Duodenal mucosa (tissue), 2 donors: ENCODE results near the gene UMAD1.

Experiments used
- H3K27ac ChIP-seq: one replicate; pipeline ENCODE4 v1.7.0; 2013; ENCODE audit warnings: low read depth, low read length
- H3K27me3 ChIP-seq, 2 donors: one replicate each; pipeline ENCODE4 v1.7.0; 2013; ENCODE audit warnings: low read length in 2 of 2, control low read depth in 1 of 2; ENCODE audit not compliant: insufficient read depth in 2 of 2, control insufficient read depth in 1 of 2
- H3K36me3 ChIP-seq, 2 donors: one replicate each; pipeline ENCODE4 v1.7.0; 2013; ENCODE audit warnings: low read length in 2 of 2, control low read depth in 1 of 2; ENCODE audit not compliant: insufficient read depth in 2 of 2, control insufficient read depth in 1 of 2
- H3K4me1 ChIP-seq, 2 donors: one replicate each; pipeline ENCODE4 v1.7.0; 2013; ENCODE audit warnings: low read length in 2 of 2, control low read depth in 1 of 2; ENCODE audit not compliant: insufficient read depth in 2 of 2, control insufficient read depth in 1 of 2
- H3K4me3 ChIP-seq, 2 donors: one replicate each; pipeline ENCODE4 v1.7.0; 2013; ENCODE audit warnings: low read length in 2 of 2, low read depth in 1 of 2
- H3K9ac ChIP-seq, 2 donors: one replicate each; pipeline ENCODE4 v1.7.0; 2013; ENCODE audit warnings: low read length in 2 of 2, low read depth in 1 of 2
- H3K9me3 ChIP-seq, 2 donors: one replicate each; pipeline ENCODE4 v1.7.0; 2013; ENCODE audit warnings: low read length in 2 of 2, control low read depth in 1 of 2; ENCODE audit not compliant: control insufficient read depth in 1 of 2

UMAD1 gene

GRCh38 chr7:7701527-7701926 is 61.0 kb downstream of the UMAD1 start:
- no peak overlapping the region for H3K9ac ChIP-seq
- no peaks in the 10 kb centered on the region for H3K9me3 ChIP-seq
- no peak overlapping the region for H3K4me3 ChIP-seq
- no peak overlapping the region for H3K27ac ChIP-seq
- no peaks in the 10 kb centered on the region for H3K36me3 ChIP-seq
- H3K27me3 ChIP-seq: no peaks in the 10 kb centered on the region
- H3K4me1 ChIP-seq: peaks cover 0 to 12% of the 10 kb centered on the region in 2 donors

DNA sequence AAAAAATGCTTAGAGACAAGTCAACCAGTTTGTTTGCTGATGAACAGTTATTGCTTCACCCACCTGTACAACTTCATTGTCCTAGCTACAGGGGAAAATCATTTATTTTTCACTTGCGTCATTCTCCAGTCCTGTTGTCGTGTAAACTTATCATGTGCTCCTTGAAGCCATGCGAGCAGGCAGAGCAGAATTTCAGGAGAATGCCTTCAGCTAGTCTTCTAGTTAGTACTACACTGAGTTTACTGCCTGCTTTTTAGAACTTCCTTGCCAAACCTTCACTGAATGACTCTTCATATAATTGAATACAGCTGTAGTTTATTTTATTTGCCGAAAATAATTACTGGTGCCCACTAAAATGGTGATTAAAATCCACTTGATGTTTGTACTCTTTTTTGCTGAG is 62.3 kb downstream of the UMAD1 start:
- H3K4me1 ChIP-seq: peaks cover 0 to 8% of the 10 kb centered on the region in 2 donors
- no peak overlapping the region for H3K4me3 ChIP-seq
- no peaks in the 10 kb centered on the region for H3K9me3 ChIP-seq
- no peaks in the 10 kb centered on the region for H3K27me3 ChIP-seq
- no peaks in the 10 kb centered on the region for H3K36me3 ChIP-seq
- H3K27ac ChIP-seq: no peak overlapping the region
- no peak overlapping the region for H3K9ac ChIP-seq

DNA sequence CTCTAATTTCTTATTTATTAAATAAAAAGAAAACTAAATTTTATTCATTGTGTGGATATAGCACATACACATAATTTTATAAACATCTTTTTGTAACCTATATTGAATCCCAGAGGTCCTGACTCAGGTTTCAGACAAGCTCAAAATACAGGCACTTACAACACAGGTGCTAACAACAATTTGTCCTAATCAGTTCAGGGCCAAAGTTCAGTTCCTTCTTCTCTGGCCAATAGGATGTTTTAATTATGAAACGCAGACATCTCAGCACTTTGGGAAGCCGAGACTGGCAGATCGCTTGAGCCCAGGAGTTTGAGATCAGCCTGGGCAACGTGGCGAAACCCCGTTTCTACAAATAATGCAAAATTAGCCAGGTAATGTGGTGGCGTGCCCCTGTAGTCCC is 62.9 kb downstream of the UMAD1 start:
- Histone ChIP-seq H3K36me3 (no peaks in the 10 kb centered on the region), H3K27ac (no peak overlapping the region), H3K9me3 (no peaks in the 10 kb centered on the region), H3K4me3 (peak overlapping the region; percentile 58 to 60), H3K4me1 (peaks cover 0 to 8% of the 10 kb centered on the region in 2 donors), H3K9ac (peak overlapping the region in 1 of 2 donors; percentile 21), H3K27me3 (no peaks in the 10 kb centered on the region)

- Histone ChIP-seq H3K4me3 (no peak overlapping the region), H3K36me3 (no peaks in the 10 kb centered on the region), H3K27ac (no peak overlapping the region), H3K27me3 (no peaks in the 10 kb centered on the region), H3K9me3 (no peaks in the 10 kb centered on the region), H3K9ac (no peak overlapping the region), H3K4me1 (peaks cover 0 to 8% of the 10 kb centered on the region in 2 donors)
These were observed 64.3 kb downstream of the UMAD1 start for GRCh38 chr7:7704867-7705266.

DNA sequence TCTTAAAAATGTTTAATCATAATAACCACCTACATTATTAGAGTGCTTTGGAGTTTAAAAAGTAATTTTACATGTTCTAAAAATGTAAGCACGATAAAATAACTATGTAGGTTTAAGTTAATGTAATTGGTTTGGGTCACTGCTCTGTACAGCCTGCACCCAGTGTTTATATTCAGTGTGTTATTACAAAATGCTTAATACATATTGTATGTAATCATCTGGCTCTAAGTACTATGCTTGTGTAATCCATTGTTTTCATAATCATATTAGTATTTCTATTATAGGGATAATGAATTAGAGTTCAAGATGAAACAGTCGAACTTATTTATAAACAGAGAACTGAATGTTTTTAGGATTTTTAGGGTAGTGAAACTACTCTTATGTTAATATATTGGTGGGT is 64.8 kb downstream of the UMAD1 start:
- Histone ChIP-seq H3K9me3 (no peaks in the 10 kb centered on the region), H3K27me3 (no peaks in the 10 kb centered on the region), H3K4me1 (peaks cover 0 to 8% of the 10 kb centered on the region in 2 donors), H3K36me3 (no peaks in the 10 kb centered on the region), H3K9ac (no peak overlapping the region), H3K27ac (no peak overlapping the region), H3K4me3 (no peak overlapping the region)

GRCh38 chr7:7706101-7706511 is 65.6 kb downstream of the UMAD1 start:
- H3K27me3 ChIP-seq: no peaks in the 10 kb centered on the region
- no peaks in the 10 kb centered on the region for H3K36me3 ChIP-seq
- H3K27ac ChIP-seq: no peak overlapping the region
- no peak overlapping the region for H3K9ac ChIP-seq
- no peaks in the 10 kb centered on the region for H3K9me3 ChIP-seq
- peaks cover 0 to 8% of the 10 kb centered on the region in 2 donors for H3K4me1 ChIP-seq
- no peak overlapping the region for H3K4me3 ChIP-seq

DNA sequence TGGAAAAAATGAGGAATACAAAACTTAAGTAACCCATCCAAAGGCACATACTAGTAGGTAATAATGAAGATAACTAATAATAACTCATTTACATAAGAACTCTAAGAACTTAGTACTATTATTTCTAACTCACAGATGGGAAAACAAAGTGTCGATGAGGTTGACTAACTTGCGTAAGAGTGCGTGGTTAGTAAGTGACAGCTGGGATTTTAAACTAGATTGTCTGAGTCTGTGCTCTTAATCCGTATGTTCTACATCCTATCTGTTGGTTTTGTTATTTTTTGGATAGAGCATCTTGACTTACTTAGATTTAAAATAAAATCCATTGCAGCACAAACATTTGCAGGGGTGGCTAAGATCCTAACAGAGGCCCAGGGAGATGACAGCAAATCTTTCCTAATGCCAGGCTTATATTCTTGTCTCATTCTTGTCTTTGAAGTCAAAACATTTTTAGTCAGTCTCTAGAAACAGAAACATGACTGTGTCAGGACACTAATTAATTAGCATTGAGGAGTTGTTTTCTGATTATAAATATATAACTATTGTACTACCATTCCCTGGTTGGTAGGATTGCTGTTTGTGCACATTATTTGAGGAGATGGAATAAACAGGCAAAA is 66.1 kb downstream of the UMAD1 start:
- Histone ChIP-seq H3K27ac (no peak overlapping the region), H3K9ac (no peak overlapping the region), H3K9me3 (no peaks in the 10 kb centered on the region), H3K27me3 (no peaks in the 10 kb centered on the region), H3K4me1 (peaks cover 0 to 8% of the 10 kb centered on the region in 2 donors), H3K36me3 (no peaks in the 10 kb centered on the region), H3K4me3 (no peak overlapping the region)

- no peak overlapping the region for H3K27ac ChIP-seq
These were observed 66.7 kb downstream of the UMAD1 start for GRCh38 chr7:7707246-7707645.

DNA sequence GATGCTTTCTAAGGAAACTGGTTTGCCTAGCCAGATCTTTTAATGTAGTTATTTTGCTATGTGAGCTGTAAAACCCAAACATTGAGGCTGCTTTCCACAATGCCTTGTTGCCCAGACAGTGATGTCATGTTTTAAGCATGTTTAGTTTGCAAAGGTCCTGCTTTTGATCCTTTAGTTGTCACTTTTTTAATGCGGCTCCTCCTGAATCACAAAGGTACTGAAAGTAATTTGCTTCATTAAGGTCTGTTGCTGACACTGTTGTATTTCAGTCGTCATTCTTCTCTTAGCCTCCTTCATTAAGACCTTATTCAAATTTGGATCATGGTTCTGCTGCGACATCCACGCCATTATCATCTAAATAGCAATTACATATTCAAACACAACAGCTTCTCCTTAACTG is 67.3 kb downstream of the UMAD1 start:
- H3K27ac ChIP-seq: no peak overlapping the region
- H3K4me3 ChIP-seq: no peak overlapping the region
- no peaks in the 10 kb centered on the region for H3K9me3 ChIP-seq
- H3K27me3 ChIP-seq: no peaks in the 10 kb centered on the region
- no peak overlapping the region for H3K9ac ChIP-seq
- no peaks in the 10 kb centered on the region for H3K36me3 ChIP-seq
- H3K4me1 ChIP-seq: peaks cover 0 to 6% of the 10 kb centered on the region in 2 donors

More at GRCh38 chr7:7707246-7707645, 66.7 kb downstream of the UMAD1 start:
- no peaks in the 10 kb centered on the region for H3K36me3 ChIP-seq
- no peak overlapping the region for H3K4me3 ChIP-seq
- no peaks in the 10 kb centered on the region for H3K9me3 ChIP-seq
- no peaks in the 10 kb centered on the region for H3K27me3 ChIP-seq
- H3K9ac ChIP-seq: no peak overlapping the region
- H3K4me1 ChIP-seq: peaks cover 0 to 8% of the 10 kb centered on the region in 2 donors

DNA sequence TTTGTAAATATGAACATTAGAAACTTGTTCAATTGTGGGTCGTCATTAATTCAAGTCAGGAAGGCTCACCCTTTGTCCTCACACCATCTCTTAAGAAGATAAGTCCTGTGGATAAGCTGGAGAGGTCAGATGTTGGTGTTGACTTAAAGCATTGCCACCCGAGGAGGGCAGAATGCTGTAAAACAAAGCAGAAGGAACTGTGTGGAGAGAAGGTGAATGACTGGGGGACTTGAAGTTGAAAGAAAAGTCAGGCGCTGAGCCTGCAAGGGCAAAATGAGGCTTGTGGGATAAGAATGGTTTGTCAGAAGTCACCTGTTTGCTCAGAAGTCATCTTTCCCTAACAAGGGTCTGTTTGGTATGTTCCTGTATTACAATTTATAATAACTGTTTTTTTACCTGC is 68.7 kb downstream of the UMAD1 start:
- H3K27ac ChIP-seq: no peak overlapping the region
- no peaks in the 10 kb centered on the region for H3K9me3 ChIP-seq
- H3K9ac ChIP-seq: no peak overlapping the region
- peaks cover 0 to 3% of the 10 kb centered on the region in 2 donors for H3K4me1 ChIP-seq
- no peaks in the 10 kb centered on the region for H3K36me3 ChIP-seq
- no peaks in the 10 kb centered on the region for H3K27me3 ChIP-seq
- no peak overlapping the region for H3K4me3 ChIP-seq
